Skin epidermis (tissue), 12 donors: Measurements from ENCODE around the gene NDUFA6.

Experiments used
- H3K27ac ChIP-seq, 21 experiments: fragments of 200-600 bp; sonication (generic) in 11 of 21; one replicate each; pipeline ENCODE4 v1.5.0; 2020; ENCODE audit warnings: mild to moderate bottlenecking in 3 of 21, inconsistent platforms in 2 of 21, moderate library complexity in 2 of 21
- H3K4me3 ChIP-seq, 7 experiments: fragments of 200-600 bp; sonication (generic) in 2 of 7; one replicate each; pipeline ENCODE4 v1.5.0; 2020; ENCODE audit warnings: inconsistent platforms in 2 of 7, mild to moderate bottlenecking in 2 of 7, moderate library complexity in 1 of 7

Gene NDUFA6

GRCh38 chr22:42041784-42042183, 48.8 kb downstream of the NDUFA6 start:
- H3K27ac ChIP-seq, result no peak overlapping the region
- no peak overlapping the region for H3K4me3 ChIP-seq

GRCh38 chr22:42039271-42039670, 51.3 kb downstream of the NDUFA6 start:
- no peak overlapping the region for H3K27ac ChIP-seq
- no peak overlapping the region for H3K4me3 ChIP-seq
